ENCODE data around the gene TRRAP. TPM values are rescaled to one million over a fixed set of nuclear protein-coding genes. Genes with fewer than 3 reads are reported as not detected.

The TRRAP gene
- total RNA-seq, 2 donors from 2014 or later: 23.4 to 24.3 TPM

DNA sequence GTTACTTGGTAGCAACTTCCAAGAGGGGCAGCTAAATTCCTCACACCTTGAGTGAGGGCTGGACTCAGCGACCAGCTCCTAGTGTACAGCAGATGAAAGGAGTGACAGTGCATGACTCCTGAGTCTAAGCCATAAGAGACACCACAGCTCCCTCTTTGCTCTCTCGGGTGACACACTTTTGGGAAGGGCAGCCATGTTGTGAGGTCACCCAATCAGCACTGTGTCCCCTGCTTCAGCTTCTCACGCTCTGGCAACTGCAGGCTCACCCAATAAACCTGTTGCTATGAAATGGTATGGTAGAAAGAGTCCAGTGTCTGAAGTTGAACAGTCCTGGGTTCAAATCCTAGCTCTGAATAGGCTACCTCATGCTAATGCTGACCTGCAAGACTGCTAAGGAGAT lies 29.4 kb upstream of the TRRAP start:
- TF ChIP-seq, protein P1, sequence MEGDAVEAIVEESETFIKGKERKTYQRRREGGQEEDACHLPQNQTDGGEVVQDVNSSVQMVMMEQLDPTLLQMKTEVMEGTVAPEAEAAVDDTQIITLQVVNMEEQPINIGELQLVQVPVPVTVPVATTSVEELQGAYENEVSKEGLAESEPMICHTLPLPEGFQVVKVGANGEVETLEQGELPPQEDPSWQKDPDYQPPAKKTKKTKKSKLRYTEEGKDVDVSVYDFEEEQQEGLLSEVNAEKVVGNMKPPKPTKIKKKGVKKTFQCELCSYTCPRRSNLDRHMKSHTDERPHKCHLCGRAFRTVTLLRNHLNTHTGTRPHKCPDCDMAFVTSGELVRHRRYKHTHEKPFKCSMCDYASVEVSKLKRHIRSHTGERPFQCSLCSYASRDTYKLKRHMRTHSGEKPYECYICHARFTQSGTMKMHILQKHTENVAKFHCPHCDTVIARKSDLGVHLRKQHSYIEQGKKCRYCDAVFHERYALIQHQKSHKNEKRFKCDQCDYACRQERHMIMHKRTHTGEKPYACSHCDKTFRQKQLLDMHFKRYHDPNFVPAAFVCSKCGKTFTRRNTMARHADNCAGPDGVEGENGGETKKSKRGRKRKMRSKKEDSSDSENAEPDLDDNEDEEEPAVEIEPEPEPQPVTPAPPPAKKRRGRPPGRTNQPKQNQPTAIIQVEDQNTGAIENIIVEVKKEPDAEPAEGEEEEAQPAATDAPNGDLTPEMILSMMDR (IDR thresholded peaks at IDR 0.05): no peak
- no peak overlapping the region for H3K4me3 ChIP-seq
- no peaks in the 10 kb centered on the region for H3K4me1 ChIP-seq
- no peak for DNase-seq (ENCODE audit: low spot score)
- H3K27me3 ChIP-seq: no peaks in the 10 kb centered on the region
- H3K27ac ChIP-seq: no peak overlapping the region
- H3K36me3 ChIP-seq: no peaks in the 10 kb centered on the region
- H3K9me3 ChIP-seq: peaks cover 0 to 15% of the 10 kb centered on the region in 2 donors

DNA sequence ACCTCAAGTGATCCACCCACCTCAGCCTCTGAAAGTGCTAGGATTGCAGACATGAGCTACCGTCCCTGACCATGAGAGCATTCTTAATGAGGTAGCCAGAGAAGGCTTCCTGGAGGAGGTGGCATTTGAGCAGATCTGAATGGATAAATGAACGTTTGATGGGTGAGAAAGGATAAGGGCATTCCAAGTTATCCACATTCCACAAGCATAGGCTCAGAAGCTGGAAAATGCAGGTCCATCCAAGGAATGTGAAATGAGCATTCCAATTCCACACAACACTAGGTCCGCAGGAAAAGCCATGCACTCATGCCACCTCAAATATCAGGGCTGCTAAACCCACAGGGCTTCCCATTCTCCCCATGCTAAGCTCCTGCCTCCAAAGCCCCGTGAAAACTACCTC lies 25.5 kb upstream of the TRRAP start:
- no peak for DNase-seq (ENCODE audit: low spot score)
- no peak overlapping the region for H3K4me3 ChIP-seq
- no peak overlapping the region for H3K27ac ChIP-seq
- H3K4me1 ChIP-seq: no peaks in the 10 kb centered on the region
- no peaks in the 10 kb centered on the region for H3K36me3 ChIP-seq
- H3K9me3 ChIP-seq: peaks cover 0 to 15% of the 10 kb centered on the region in 2 donors
- TF ChIP-seq, protein P1 (IDR thresholded peaks at IDR 0.05): no peak
- no peaks in the 10 kb centered on the region for H3K27me3 ChIP-seq

DNA sequence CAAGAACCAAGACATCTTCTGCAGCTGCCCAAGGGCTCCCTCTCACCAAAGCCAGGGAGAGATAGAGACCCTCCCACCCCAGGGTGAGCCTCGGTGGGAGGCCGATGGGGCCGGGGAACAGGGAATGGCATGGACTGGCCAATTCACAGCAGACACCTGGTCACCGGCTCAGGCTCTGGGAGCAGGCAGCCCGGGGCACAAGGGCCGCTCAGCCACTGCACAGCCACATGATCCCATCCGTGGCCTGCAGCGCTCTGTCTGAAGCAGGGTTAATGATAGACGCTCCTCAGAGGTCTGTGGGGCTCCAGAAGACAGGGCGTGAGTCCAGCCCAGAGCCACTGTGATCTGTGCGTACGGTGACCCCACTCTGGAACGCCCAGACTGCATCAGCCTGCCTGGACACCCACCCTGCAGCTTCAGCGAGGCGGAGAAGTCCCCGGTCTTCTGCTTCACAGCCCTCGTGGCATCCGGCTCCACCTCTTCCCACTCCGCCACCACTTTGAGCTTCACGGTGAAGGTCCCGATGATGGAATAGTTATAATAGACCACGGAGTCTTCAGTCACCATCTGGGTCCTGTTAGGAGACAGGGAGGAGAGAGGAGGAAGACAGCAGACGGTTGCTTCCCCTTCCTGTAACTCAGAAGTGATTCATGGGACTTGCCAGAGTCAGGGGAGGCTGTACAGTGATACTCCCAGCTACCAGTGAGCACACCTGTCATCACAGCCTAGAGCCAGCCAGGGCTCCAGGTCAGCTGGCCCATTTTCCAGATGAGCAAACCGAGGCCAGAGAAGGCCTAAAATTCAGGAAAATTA lies 22.5 kb upstream of the TRRAP start:
- Histone ChIP-seq H3K4me3 (no peak overlapping the region), H3K36me3 (no peaks in the 10 kb centered on the region), H3K27ac (no peak overlapping the region), H3K27me3 (no peaks in the 10 kb centered on the region), H3K9me3 (no peaks in the 10 kb centered on the region), H3K4me1 (no peaks in the 10 kb centered on the region)
- TF ChIP-seq, protein P1 (IDR thresholded peaks at IDR 0.05): no peak
- no peak for DNase-seq (ENCODE audit: low spot score)

DNA sequence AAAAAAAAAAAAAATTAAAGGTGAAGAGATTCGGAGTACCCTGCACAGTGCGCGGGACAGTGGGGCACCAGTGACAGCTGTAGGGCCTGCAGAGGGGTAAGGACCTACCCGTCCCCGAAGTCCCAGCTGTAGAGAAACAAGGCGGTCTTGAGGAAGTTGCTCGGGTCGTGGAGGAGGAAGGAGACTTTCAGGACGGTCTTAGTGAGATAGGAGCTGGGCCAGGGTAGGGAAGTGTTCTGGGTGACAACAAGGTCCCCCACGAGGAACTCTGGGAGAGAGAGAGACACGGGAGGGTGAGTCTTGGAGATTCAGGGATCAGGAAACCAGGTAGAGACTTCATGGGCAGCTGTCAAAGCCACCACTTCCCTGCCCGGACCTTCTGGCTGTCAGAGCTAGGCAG lies 18.3 kb upstream of the TRRAP start:
- no peaks in the 10 kb centered on the region for H3K36me3 ChIP-seq
- H3K4me3 ChIP-seq: no peak overlapping the region
- no peaks in the 10 kb centered on the region for H3K9me3 ChIP-seq
- DNase-seq (ENCODE audit: low spot score): no peak
- H3K27ac ChIP-seq: no peak overlapping the region
- TF ChIP-seq, protein P1 (IDR thresholded peaks at IDR 0.05): no peak
- no peaks in the 10 kb centered on the region for H3K27me3 ChIP-seq
- no peaks in the 10 kb centered on the region for H3K4me1 ChIP-seq

DNA sequence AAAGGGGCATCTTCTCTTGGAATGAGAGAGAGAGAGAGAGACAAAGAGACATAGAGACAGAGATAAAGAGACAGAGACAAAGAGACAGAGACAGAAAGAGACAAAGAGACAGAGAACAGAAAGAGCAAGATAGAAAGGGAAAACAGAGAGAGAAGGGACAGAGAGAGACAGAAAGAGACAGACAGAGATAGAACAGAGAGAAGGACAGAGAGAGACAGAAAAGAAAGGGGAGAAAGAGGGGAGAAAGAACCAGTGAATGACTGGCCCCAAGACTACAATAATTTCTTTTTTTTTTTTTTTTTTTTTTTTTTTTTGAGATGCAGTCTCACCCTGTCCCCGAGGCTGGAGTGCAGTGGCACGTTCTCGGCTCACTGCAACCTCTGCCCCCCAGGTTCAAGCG lies 16.1 kb upstream of the TRRAP start:
- TF ChIP-seq, protein P1 (IDR thresholded peaks at IDR 0.05): no peak
- Histone ChIP-seq H3K27me3 (no peaks in the 10 kb centered on the region), H3K27ac (no peak overlapping the region), H3K36me3 (no peaks in the 10 kb centered on the region), H3K9me3 (no peaks in the 10 kb centered on the region), H3K4me3 (no peak overlapping the region), H3K4me1 (peaks cover 0 to under 1% of the 10 kb centered on the region in 2 donors)
- DNase-seq (ENCODE audit: low spot score): no peak
